ENCODE results near the gene C19orf33. TPM values are rescaled to one million over a fixed set of nuclear protein-coding genes. Genes with fewer than 3 reads are reported as not detected.

C19orf33 gene
- total and polyA plus RNA-seq, 2 donors from 2014 or later, result 40.3 to 43.9 TPM

DNA sequence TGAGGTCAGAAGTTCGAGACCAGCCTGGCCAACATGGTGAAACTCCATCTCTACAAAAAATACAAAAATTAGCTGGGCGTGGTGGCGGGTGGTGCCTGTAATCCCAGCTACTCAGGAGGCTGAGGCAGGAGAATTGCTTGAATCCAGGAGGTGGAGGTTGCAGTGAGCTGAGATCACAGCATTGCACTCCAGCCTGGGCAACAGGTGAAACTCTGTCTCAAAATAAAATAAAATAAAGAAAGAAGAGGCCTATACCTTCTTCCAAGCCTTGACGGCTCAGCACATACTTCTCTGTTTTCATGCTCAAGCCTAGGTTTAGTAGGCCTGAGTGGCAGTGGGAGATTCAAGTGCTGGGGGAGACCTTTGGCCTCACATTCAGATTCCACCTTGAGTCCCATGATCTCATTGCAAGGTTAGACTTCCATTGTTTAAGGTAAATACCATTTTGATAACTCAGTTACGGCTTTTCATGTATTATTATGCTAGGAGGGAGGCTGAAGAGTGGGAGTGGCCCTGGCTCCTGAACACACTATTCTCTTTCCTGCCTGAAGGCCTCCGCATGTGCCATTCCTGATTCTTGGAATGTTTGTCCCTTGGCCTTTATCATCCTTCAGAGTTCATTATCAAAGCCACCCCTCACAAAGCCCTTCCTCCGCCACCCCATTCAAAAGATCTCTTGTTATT lies 41.3 kb upstream of the C19orf33 start:
- intact Hi-C loops (cut with DNase I), result no loop called here
- Histone ChIP-seq H3K36me3 (ENCODE audit: control insufficient read depth in 2 of 3, insufficient read depth in 3 of 3, low read length in 3 of 3) (no peaks in the 10 kb centered on the region), H3K27me3 (ENCODE audit: control insufficient read depth, insufficient read depth, low read length) (no peaks in the 10 kb centered on the region), H3K27ac (ENCODE audit: low read depth in 2 of 2, low read length in 2 of 2) (no peak overlapping the region), H3K4me3 (ENCODE audit: low read length in 3 of 3) (no peak overlapping the region), H3K4me1 (ENCODE audit: control insufficient read depth in 2 of 3, insufficient read depth in 2 of 3, low read depth in 1 of 3, low read length in 3 of 3) (peaks cover 3 to 27% (median 13%) of the 10 kb centered on the region in 3 donors), H3K9me3 (ENCODE audit: control insufficient read depth in 2 of 3, insufficient read depth in 1 of 3, low read length in 3 of 3) (no peaks in the 10 kb centered on the region), H3K9ac (ENCODE audit: low read length in 3 of 3) (no peak overlapping the region)
- TF ChIP-seq, protein P1, sequence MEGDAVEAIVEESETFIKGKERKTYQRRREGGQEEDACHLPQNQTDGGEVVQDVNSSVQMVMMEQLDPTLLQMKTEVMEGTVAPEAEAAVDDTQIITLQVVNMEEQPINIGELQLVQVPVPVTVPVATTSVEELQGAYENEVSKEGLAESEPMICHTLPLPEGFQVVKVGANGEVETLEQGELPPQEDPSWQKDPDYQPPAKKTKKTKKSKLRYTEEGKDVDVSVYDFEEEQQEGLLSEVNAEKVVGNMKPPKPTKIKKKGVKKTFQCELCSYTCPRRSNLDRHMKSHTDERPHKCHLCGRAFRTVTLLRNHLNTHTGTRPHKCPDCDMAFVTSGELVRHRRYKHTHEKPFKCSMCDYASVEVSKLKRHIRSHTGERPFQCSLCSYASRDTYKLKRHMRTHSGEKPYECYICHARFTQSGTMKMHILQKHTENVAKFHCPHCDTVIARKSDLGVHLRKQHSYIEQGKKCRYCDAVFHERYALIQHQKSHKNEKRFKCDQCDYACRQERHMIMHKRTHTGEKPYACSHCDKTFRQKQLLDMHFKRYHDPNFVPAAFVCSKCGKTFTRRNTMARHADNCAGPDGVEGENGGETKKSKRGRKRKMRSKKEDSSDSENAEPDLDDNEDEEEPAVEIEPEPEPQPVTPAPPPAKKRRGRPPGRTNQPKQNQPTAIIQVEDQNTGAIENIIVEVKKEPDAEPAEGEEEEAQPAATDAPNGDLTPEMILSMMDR (IDR thresholded peaks at IDR 0.05; ENCODE audit: borderline replicate concordance, extremely low read depth, insufficient read depth), result no peak
- DNase-seq, result no peak
- FAIRE-seq, result no peak

DNA sequence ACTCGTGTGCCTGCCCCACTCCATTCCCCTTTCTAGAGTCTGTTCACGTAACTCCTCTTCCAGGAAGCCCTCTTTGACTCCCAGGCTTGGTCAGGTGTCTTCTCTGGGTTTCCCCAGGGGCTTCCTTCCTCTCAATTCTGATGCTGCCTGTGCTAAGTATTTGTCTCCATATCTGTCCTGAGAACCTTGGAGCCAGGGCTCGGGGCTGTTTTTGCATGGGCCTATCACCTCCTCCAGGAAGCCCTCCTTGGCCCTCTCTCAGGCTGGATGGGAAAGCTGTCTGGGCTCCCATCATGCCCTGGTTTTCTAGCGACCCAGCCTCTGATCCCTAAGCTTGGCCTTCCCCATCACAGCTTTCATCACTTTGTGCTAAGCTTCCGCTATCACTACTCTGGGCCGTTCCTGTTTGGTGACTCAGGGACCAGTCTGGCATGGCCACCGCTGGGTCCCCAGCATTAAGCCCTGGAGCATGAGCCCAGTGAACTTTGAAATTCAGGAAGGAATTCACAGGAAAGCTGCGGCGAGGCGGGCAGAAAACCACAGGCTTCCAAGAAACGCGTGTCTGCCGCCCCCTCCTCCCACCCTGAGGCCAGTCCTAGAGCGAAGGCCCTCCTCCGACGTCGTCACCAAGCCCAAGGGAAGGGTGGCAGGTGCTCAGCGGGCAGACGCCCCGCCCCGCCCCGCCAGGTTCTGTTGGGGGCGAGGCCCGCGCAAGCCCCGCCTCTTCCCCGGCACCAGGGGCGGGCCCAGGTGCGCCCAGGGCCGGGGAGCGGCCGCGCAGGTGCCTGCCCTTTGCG lies 40.2 kb upstream of the C19orf33 start:
- Histone ChIP-seq H3K27ac (ENCODE audit: low read depth in 2 of 2, low read length in 2 of 2) (peak overlapping the region; percentile 94 to 96), H3K36me3 (ENCODE audit: control insufficient read depth in 2 of 3, insufficient read depth in 3 of 3, low read length in 3 of 3) (no peaks in the 10 kb centered on the region), H3K9ac (ENCODE audit: low read length in 3 of 3) (peak overlapping the region in 1 of 3 donors; percentile 96), H3K4me3 (ENCODE audit: low read length in 3 of 3) (peak overlapping the region; percentile 39 to 79 (median 53)), H3K4me1 (ENCODE audit: control insufficient read depth in 2 of 3, insufficient read depth in 2 of 3, low read depth in 1 of 3, low read length in 3 of 3) (peaks cover 3 to 38% (median 24%) of the 10 kb centered on the region in 3 donors), H3K9me3 (ENCODE audit: control insufficient read depth in 2 of 3, insufficient read depth in 1 of 3, low read length in 3 of 3) (no peaks in the 10 kb centered on the region), H3K27me3 (ENCODE audit: control insufficient read depth, insufficient read depth, low read length) (no peaks in the 10 kb centered on the region)
- DNase-seq (peak in 3 of 5 donors; percentile 88 to 96 (median 93)), FAIRE-seq (no peak)
- intact Hi-C loops (cut with DNase I), result no loop called here
- TF ChIP-seq, protein P1 (IDR thresholded peaks at IDR 0.05; ENCODE audit: borderline replicate concordance, extremely low read depth, insufficient read depth), result no peak

DNA sequence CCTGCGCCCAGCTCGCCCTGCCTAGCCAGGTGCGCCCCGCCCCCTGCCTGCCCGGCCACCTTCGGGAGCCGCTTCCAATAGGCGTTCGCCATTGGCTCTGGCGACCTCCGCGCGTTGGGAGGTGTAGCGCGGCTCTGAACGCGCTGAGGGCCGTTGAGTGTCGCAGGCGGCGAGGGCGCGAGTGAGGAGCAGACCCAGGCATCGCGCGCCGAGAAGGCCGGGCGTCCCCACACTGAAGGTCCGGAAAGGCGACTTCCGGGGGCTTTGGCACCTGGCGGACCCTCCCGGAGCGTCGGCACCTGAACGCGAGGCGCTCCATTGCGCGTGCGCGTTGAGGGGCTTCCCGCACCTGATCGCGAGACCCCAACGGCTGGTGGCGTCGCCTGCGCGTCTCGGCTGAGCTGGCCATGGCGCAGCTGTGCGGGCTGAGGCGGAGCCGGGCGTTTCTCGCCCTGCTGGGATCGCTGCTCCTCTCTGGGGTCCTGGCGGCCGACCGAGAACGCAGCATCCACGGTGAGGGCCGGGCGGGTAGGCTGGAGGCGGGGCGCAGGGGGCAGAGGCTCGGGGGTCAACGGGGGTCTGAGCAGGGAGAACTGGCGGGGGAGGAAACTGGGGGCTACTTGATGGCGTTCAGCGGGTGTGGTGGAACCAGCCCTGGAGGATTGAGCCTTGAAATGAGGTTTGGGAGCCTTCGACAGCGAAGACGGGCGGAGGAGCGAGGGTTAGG lies 39.4 kb upstream of the C19orf33 start, which contains the start of gene SPINT2:
TSS of gene SPINT2 (plus strand) at position 88 of the 727 bp plus-strand sequence. CDS start at position 408, 320 bp downstream.
- DNase-seq (peak in 4 of 5 donors; percentile 80 to 94 (median 88)), FAIRE-seq (no peak)
- TF ChIP-seq, protein P1 (IDR thresholded peaks at IDR 0.05; ENCODE audit: borderline replicate concordance, extremely low read depth, insufficient read depth), result no peak
- intact Hi-C loops (cut with DNase I), result no loop called here
- Histone ChIP-seq H3K27me3 (ENCODE audit: control insufficient read depth, insufficient read depth, low read length) (no peaks in the 10 kb centered on the region), H3K4me3 (ENCODE audit: low read length in 3 of 3) (peak within 1 kb of the TSS; percentile 73 to 80 (median 79)), H3K36me3 (ENCODE audit: control insufficient read depth in 2 of 3, insufficient read depth in 3 of 3, low read length in 3 of 3) (no peaks in the 10 kb centered on the region), H3K4me1 (ENCODE audit: control insufficient read depth in 2 of 3, insufficient read depth in 2 of 3, low read depth in 1 of 3, low read length in 3 of 3) (peaks cover 3 to 38% (median 24%) of the 10 kb centered on the region in 3 donors), H3K27ac (ENCODE audit: low read depth in 2 of 2, low read length in 2 of 2) (peak within 1 kb of the TSS; percentile 94 to 96), H3K9ac (ENCODE audit: low read length in 3 of 3) (peak within 1 kb of the TSS; percentile 61 to 96 (median 81)), H3K9me3 (ENCODE audit: control insufficient read depth in 2 of 3, insufficient read depth in 1 of 3, low read length in 3 of 3) (no peaks in the 10 kb centered on the region)

Data from kidney (tissue), 14 donors.